MM.1S (cell line): Measurements from ENCODE around the gene GRWD1.

Experiments used
- CTCF ChIP-seq: fragments of 300-600 bp; sonication (generic); IDR thresholded peaks from 2 replicates; pipeline ENCODE4 v1.5.1; 2016; ENCODE audit warnings: antibody characterized with exemption, low read length, mixed read lengths
- EZH2 ChIP-seq: fragments of 300-600 bp; sonication (generic); optimal IDR thresholded peaks from 2 replicates; pipeline ENCODE3; 2017; ENCODE audit warnings: low read depth, mild to moderate bottlenecking, antibody characterized with exemption, low read length, mixed read lengths

DNA sequence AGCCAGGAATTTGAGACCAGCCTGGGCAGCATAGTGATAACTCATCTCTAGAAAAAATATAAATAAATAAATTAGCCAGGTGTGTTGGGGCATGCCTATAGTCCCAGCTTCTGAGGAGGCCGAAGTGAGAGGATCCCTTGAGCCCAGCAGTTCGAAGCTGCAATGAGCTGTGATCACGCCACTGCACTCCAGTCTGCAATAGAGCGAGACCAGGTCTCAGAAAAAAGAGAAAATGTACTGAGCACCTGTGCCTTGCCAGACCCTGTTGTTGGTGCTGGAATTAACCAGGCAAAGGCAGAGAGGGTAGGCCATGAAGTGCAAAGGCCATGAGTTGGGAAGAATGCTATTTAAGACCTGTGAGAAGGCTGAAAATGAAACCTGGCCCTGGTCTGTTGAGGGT, 26.1 kb downstream of the GRWD1 start:
- TF ChIP-seq CTCF, result no peak
- TF ChIP-seq EZH2, result no peak
